Colonic mucosa (tissue), 4 donors: ENCODE data around the gene TMEM60. TPM values are rescaled to one million over a fixed set of nuclear protein-coding genes. Genes with fewer than 3 reads are reported as not detected.

Experiments used
- DNase-seq: peaks from one replicate; pipeline ENCODE4 v3.0.0-alpha.2; 2020
- H3K27ac ChIP-seq: fragments of 200-600 bp; one replicate; pipeline ENCODE4 v1.8.0; 2021
- H3K27me3 ChIP-seq: fragments of 200-600 bp; one replicate; pipeline ENCODE4 v1.8.0; 2021
- H3K36me3 ChIP-seq: fragments of 200-600 bp; one replicate; pipeline ENCODE4 v1.8.0; 2021
- H3K4me1 ChIP-seq: fragments of 200-600 bp; one replicate; pipeline ENCODE4 v1.8.0; 2021; ENCODE audit warnings: mild to moderate bottlenecking
- H3K4me3 ChIP-seq: fragments of 200-600 bp; one replicate; pipeline ENCODE4 v1.8.0; 2021
- H3K9ac ChIP-seq, 2 donors: one replicate each; pipeline ENCODE4 v1.7.0; 2013; ENCODE audit warnings: control low read depth in 2 of 2, low read depth in 2 of 2, low read length in 2 of 2
- H3K9me3 ChIP-seq: fragments of 200-600 bp; one replicate; pipeline ENCODE4 v1.8.0; 2021
- intact Hi-C: fragments of 100-400 bp; cut with DNase I; formaldehyde crosslinking; loops from one replicate; pipeline ENCODE4 v1.14.1; 2022
- total RNA-seq, 2 donors: library from RNA; stranded (reverse); fragmentation: NEBNext Ultra II Directional in 1 of 2; extraction: Animal tissue kit (Norgen Biotek cat#: 25700) in 1 of 2; gene quantifications; one replicate each; pipeline ENCODE4 v1.2.1, GENCODE V29; 2021
- TF ChIP-seq, protein P1 (sequence below): fragments of 200-600 bp; IDR thresholded peaks from one replicate; pipeline ENCODE4 v1.8.0; 2022; ENCODE audit warnings: antibody characterized with exemption, mild to moderate bottlenecking
- donor health status: healthy.
- donor health status: DM: no; HTN: no; CAD: no.
- donor health status: DM: no; HTN: no; CAD: no.

Gene TMEM60
- total RNA-seq, 2 donors from 2014 or later: 12.6 to 19.8 TPM

DNA sequence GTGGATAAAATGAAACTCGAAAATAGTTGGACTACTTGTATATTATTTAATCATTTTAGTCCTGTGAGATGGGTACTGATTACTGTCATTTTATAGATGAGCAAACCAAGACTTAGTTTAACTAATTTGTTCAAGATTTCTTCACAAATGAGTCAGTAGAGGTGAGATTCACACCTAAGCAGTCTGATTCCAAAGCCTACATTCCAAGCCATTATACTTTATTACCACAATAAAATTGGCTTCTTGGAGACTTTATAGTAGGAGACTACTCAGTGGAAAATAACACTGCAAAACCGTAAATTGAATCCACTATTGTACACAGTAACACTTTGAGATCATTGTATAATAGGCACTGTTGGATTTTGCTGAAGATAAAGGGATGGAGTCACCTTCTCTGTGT, 2.5 kb upstream of the TMEM60 start:
- no peaks in the 10 kb centered on the region for H3K27me3 ChIP-seq
- H3K27ac ChIP-seq: peak overlapping the region; percentile 48
- TF ChIP-seq, protein P1, sequence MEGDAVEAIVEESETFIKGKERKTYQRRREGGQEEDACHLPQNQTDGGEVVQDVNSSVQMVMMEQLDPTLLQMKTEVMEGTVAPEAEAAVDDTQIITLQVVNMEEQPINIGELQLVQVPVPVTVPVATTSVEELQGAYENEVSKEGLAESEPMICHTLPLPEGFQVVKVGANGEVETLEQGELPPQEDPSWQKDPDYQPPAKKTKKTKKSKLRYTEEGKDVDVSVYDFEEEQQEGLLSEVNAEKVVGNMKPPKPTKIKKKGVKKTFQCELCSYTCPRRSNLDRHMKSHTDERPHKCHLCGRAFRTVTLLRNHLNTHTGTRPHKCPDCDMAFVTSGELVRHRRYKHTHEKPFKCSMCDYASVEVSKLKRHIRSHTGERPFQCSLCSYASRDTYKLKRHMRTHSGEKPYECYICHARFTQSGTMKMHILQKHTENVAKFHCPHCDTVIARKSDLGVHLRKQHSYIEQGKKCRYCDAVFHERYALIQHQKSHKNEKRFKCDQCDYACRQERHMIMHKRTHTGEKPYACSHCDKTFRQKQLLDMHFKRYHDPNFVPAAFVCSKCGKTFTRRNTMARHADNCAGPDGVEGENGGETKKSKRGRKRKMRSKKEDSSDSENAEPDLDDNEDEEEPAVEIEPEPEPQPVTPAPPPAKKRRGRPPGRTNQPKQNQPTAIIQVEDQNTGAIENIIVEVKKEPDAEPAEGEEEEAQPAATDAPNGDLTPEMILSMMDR: no peak
- H3K9ac ChIP-seq: no peak overlapping the region
- DNase-seq: no peak
- H3K4me1 ChIP-seq: peaks cover 11% of the 10 kb centered on the region
- intact Hi-C loops: no loop called here
- no peaks in the 10 kb centered on the region for H3K9me3 ChIP-seq
- H3K36me3 ChIP-seq: no peaks in the 10 kb centered on the region
- no peak overlapping the region for H3K4me3 ChIP-seq

DNA sequence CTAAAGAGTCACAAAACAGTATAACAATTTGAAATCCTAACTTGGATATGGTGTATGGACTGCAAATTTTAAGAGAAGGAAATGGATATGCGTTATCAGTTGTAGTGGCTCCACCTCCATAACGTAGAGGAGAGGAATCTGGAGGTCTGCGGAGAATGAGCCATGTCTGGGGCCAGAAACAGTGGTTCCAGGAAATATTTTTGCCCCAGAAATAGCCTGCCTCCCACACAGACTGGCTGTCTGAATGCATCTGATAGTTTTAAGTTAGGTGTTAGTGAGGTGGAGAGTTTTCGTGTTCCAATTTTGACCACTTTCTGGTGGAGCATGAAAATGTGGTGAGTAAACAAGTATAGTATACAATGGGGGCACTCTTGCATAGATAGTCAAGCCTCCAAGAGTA, 1.9 kb upstream of the TMEM60 start:
- Histone ChIP-seq H3K9ac (peak overlapping the region in 1 of 2 donors; percentile 62), H3K27me3 (no peaks in the 10 kb centered on the region), H3K27ac (peak overlapping the region; percentile 48), H3K36me3 (no peaks in the 10 kb centered on the region), H3K4me1 (peaks cover 11% of the 10 kb centered on the region), H3K9me3 (no peaks in the 10 kb centered on the region), H3K4me3 (no peak overlapping the region)
- peak; percentile 31 for DNase-seq
- intact Hi-C loops: no loop called here
- TF ChIP-seq, protein P1: no peak

DNA sequence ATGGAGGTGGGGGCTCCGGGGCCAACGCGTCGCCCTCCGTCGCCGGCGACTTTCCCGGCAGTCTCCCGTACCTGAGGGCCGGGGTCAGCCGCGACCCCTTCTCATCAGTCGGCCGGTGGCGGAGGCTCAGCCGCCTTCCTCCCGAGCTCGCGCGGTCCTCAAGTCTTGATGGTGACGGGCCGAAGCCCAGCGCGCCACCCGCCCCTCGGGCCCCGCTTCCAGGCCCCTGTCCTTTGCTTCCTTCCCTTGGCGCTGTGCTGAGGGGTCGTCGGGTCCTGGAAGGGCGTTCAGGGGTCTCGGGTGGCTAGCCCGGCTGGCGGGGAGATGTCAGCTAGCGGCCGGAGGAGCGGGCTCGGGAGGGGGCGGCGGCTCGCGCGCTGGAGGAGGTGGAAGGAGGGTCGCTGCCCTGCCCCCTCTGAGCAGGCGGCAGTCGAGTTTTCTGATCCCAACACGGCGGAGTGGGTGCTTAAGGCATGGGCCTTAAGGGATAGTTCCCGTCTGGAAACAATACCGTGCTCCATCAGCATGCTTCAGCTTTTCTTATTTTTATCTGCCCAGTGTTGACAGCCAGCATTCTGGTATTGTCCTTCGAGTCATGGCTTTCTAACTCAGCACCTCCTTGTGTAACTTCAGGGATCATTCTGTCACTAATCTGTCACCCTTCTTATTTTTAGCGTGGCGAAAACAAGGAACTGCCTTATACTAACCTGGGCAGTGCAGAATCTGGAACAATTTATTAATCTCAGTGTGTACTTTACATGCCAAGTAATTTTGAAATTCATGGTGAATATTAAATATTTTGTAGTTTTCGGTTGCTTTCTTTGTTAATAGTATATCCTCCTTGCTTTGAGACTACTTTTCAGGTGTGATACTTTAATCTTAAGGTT, 1.1 kb upstream of the TMEM60 start:
- Histone ChIP-seq H3K9ac (peak overlapping the region; percentile 93 to 100), H3K9me3 (no peaks in the 10 kb centered on the region), H3K36me3 (no peaks in the 10 kb centered on the region), H3K4me3 (peak overlapping the region; percentile 89), H3K27me3 (no peaks in the 10 kb centered on the region), H3K4me1 (peaks cover 11% of the 10 kb centered on the region), H3K27ac (peak overlapping the region; percentile 90)
- intact Hi-C loops: no loop called here
- DNase-seq: peak; percentile 53
- TF ChIP-seq, protein P1: no peak

DNA sequence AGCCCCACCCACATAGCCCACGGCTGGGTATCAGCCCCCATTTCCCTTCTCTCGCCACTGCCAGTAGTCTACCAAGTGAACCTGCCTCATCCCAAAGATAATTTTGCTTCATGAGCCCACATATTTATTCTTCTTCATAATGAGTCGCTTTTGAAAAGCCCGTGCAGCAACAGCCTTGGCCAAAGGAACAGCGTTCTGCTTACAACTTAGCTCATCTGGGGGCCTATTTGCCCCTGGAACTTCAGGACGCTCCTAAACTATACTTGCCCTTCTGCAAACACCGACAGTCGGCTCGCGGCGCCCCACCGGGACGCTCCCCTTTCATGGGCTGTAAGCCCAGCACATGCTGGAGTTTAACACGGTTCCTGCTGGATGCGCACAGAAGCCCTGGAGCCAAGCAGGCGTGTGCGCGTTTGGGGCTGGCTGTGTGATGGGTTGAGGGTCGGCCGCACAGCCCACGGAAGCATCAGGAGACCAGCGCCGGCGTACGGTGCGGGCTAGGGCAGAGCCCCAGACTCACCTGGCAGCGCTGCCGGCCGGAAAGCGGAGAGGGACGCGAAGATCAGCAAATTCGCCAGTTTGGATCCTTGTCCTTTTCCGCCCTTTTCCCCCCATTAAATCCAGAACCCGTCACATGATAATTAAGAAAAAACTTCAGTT, 370 bp downstream of the TMEM60 start:
- no peak for DNase-seq
- Histone ChIP-seq H3K27ac (peak overlapping the region; percentile 90), H3K9me3 (no peaks in the 10 kb centered on the region), H3K36me3 (no peaks in the 10 kb centered on the region), H3K9ac (peak overlapping the region; percentile 94 to 100), H3K27me3 (no peaks in the 10 kb centered on the region), H3K4me3 (peak overlapping the region; percentile 76), H3K4me1 (peaks cover 11% of the 10 kb centered on the region)
- TF ChIP-seq, protein P1: no peak
- intact Hi-C loops: no loop called here

DNA sequence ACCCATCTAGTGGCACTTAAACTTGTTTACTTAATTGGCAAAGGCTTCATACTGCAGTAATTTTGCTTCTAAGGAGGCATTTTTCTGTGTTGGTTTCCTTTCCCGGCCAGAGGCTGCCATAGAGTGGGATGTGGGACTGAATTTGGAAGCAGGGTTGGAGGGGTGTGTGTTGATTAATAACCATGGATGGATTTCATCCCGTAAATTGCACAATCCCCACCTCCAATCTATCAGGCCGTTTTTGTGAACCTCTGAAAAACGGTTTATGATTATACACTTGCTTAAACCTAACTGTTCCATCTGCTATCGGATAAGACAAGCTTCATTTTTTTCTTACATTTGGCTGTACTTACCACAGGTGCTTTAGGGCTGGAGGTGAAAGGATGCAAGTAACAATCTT, 1.3 kb downstream of the TMEM60 start:
- intact Hi-C loops: no loop called here
- Histone ChIP-seq H3K27ac (no peak overlapping the region), H3K9ac (peak overlapping the region in 1 of 2 donors; percentile 100), H3K9me3 (no peaks in the 10 kb centered on the region), H3K4me3 (peak overlapping the region; percentile 76), H3K4me1 (peaks cover 11% of the 10 kb centered on the region), H3K27me3 (no peaks in the 10 kb centered on the region), H3K36me3 (no peaks in the 10 kb centered on the region)
- TF ChIP-seq, protein P1: no peak
- no peak for DNase-seq
